ENCODE measurements around the gene GPR155.

DNA sequence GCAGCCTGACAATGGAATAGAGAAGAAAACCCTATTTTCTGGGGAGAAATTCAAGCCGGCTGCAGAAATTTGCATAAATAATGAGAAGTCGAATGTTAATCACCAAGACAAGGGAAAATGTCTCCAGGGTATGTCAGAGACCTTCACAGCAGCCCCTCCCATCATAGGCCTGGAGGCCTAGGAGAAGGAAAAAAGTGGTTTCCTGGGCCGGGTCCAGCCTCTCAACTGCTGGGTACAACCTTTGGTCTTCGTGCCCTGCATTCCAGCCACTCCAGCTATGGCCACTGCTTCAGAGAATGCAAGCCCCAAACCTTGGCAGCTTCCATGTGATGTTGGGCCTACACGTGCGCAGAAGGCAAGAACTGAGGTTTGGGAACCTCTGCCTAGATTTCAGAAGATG lies 97.3 kb downstream of the GPR155 start:
- TF ChIP-seq, protein P1, sequence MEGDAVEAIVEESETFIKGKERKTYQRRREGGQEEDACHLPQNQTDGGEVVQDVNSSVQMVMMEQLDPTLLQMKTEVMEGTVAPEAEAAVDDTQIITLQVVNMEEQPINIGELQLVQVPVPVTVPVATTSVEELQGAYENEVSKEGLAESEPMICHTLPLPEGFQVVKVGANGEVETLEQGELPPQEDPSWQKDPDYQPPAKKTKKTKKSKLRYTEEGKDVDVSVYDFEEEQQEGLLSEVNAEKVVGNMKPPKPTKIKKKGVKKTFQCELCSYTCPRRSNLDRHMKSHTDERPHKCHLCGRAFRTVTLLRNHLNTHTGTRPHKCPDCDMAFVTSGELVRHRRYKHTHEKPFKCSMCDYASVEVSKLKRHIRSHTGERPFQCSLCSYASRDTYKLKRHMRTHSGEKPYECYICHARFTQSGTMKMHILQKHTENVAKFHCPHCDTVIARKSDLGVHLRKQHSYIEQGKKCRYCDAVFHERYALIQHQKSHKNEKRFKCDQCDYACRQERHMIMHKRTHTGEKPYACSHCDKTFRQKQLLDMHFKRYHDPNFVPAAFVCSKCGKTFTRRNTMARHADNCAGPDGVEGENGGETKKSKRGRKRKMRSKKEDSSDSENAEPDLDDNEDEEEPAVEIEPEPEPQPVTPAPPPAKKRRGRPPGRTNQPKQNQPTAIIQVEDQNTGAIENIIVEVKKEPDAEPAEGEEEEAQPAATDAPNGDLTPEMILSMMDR (IDR thresholded peaks at IDR 0.05; ENCODE audit: borderline replicate concordance, extremely low read depth, low read length, poor library complexity, severe bottlenecking), result no peak
- TF ChIP-seq EZH2 (IDR thresholded peaks at IDR 0.05; ENCODE audit: borderline replicate concordance, low read depth, low read length, severe bottlenecking), result no peak

Data from DND-41 (cell line).